ENCODE data around the gene DEDD. TPM values are rescaled to one million over a fixed set of nuclear protein-coding genes. Genes with fewer than 3 reads are reported as not detected.

DEDD gene
- total RNA-seq, 1 donor from 2014 or later, result 43.7 TPM

DNA sequence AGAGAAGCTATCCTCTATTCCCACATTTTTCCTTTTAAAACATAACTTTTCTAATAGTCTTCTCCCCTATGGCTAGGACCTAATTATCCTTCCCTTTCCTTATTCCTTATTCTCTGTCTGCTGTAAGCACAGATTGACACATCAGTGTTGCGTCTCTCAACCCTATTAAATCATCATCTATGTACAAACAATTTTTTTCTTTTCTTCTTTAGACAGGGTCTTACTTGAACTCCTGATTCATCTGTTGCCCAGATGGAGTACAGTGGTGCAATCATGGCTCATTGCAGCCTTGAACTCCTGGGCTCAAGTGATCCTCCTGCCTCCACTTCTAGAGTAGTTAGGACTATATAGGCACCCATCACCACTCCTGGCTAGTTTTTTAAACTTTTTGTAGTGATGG lies 26.0 kb downstream of the DEDD start:
- Mint-ChIP-seq H3K27me3 (ENCODE audit: low read depth) (no peaks in the 10 kb centered on the region), H3K27ac (no peak overlapping the region), H3K36me3 (peaks cover 7% of the 10 kb centered on the region), H3K4me1 (no peaks in the 10 kb centered on the region), H3K4me3 (no peak overlapping the region), H3K9me3 (no peaks in the 10 kb centered on the region)
- TF ChIP-seq, protein P1, sequence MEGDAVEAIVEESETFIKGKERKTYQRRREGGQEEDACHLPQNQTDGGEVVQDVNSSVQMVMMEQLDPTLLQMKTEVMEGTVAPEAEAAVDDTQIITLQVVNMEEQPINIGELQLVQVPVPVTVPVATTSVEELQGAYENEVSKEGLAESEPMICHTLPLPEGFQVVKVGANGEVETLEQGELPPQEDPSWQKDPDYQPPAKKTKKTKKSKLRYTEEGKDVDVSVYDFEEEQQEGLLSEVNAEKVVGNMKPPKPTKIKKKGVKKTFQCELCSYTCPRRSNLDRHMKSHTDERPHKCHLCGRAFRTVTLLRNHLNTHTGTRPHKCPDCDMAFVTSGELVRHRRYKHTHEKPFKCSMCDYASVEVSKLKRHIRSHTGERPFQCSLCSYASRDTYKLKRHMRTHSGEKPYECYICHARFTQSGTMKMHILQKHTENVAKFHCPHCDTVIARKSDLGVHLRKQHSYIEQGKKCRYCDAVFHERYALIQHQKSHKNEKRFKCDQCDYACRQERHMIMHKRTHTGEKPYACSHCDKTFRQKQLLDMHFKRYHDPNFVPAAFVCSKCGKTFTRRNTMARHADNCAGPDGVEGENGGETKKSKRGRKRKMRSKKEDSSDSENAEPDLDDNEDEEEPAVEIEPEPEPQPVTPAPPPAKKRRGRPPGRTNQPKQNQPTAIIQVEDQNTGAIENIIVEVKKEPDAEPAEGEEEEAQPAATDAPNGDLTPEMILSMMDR (IDR thresholded peaks at IDR 0.05; ENCODE audit: unreplicated experiment), result no peak
- no peak for DNase-seq (ENCODE audit: low spot score in 2 of 2, unreplicated experiment in 2 of 2)

DNA sequence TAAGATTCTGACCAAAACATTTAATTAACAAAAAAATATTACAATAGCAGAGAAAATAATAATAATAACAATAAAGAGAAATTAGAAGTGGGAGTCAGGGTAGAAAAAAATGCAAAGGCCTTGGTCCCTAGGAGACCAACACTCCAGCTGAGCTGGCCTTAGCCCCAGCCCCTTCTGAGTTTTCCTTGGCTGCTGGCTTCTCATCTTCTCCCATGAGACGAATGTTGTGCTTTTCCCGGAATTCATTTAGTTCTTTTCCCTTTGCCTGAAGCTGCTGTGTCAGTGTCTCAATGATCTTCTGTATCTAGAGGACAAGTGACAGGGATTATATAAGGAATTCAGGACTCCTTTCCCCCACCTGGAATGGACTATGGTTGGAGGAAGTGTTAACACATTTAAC lies 31.9 kb downstream of the DEDD start:
- no peaks in the 10 kb centered on the region for H3K27me3 Mint-ChIP-seq (ENCODE audit: low read depth)
- no peak overlapping the region for H3K4me3 Mint-ChIP-seq
- TF ChIP-seq, protein P1 (IDR thresholded peaks at IDR 0.05; ENCODE audit: unreplicated experiment), result no peak
- H3K36me3 Mint-ChIP-seq, result peaks cover 6% of the 10 kb centered on the region
- H3K4me1 Mint-ChIP-seq, result peaks cover 24% of the 10 kb centered on the region
- no peak for DNase-seq (ENCODE audit: low spot score in 2 of 2, unreplicated experiment in 2 of 2)
- H3K9me3 Mint-ChIP-seq, result no peaks in the 10 kb centered on the region
- H3K27ac Mint-ChIP-seq, result no peak overlapping the region

DNA sequence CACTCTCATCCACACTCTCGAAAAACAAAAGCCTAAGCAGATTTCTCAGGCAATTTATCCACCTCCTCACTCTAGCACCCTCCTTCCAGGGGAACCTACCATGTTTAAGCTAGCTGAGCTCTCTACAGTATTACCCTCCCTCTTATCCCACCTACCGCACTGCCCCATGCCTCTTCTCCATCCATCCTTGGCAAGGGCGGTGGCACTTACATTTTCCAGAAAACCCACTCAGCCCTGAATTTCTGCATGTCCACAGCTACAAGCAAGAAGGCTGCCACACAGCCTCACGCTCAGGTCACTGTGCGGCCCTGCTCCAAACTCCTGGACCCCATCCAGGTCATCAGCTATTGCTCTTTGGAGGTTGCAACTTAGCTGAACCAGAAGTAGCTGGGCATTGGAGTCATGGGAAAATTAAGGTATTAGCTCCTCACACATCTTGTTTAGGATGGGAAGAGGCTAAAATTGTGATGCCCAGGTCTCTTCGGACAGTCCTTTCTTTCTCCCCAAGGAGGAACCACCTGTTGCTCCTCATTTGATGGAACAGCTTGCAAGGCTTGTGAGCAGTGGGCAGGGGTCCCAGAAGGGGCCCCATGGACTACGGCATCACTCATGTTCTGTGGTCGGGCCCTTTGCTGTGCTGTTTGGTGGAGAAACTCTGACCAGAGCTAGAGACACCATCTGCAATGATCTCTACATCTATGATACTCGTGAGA lies 33.2 kb downstream of the DEDD start:
- no peaks in the 10 kb centered on the region for H3K27me3 Mint-ChIP-seq (ENCODE audit: low read depth)
- H3K27ac Mint-ChIP-seq, result no peak overlapping the region
- TF ChIP-seq, protein P1 (IDR thresholded peaks at IDR 0.05; ENCODE audit: unreplicated experiment), result no peak
- no peaks in the 10 kb centered on the region for H3K9me3 Mint-ChIP-seq
- H3K36me3 Mint-ChIP-seq, result peaks cover 6% of the 10 kb centered on the region
- no peak for DNase-seq (ENCODE audit: low spot score in 2 of 2, unreplicated experiment in 2 of 2)
- peak overlapping the region; percentile 80 for H3K4me3 Mint-ChIP-seq
- H3K4me1 Mint-ChIP-seq, result peaks cover 28% of the 10 kb centered on the region

DNA sequence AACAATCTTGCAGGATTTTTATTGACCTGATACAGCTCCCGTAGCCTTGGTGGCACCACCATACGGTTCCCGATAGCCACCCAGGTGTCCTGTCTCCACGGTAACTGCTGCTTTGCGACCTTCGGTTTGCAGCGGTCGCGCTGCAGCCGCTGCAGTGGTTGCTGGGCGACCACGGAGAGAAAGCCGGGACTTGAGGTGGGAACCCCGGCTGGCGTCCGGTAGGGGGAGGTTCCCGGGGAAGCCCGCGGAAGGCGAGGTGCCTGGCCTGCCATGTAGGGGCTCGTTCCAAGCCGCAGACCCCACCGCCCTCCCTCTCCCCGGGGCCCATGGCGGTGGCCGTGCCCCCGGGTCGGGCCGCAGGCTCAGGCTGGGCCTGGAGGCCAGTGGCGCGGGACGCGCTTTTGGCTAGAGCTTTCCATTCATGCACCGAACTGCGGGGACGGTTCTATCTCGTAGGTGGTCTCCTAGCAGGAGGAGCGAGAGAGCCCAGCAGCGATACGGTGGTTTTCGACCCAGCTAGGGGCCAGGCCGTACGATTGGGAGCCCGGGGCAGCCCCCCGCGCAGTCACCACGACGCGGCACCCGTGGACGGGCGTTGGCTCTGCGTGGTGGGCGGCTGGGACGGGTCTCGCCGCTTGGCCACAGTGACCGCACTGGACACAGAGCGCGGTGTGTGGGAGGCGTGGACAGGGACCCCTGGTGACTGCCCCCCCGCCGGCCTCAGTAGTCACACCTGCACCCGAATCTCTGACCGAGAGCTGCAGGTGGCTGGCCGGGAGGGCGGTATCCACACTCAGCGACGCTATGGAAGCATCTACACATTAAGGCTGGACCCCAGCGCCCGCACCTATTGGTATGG lies 34.0 kb downstream of the DEDD start, which contains the start of gene KLHDC9:
Gene KLHDC9 (plus strand): TSS at position 152 of the 859 bp plus-strand sequence. CDS start 175 bp downstream, at position 327.
- Mint-ChIP-seq H3K36me3 (peaks cover 6% of the 10 kb centered on the region), H3K9me3 (no peaks in the 10 kb centered on the region)

DNA sequence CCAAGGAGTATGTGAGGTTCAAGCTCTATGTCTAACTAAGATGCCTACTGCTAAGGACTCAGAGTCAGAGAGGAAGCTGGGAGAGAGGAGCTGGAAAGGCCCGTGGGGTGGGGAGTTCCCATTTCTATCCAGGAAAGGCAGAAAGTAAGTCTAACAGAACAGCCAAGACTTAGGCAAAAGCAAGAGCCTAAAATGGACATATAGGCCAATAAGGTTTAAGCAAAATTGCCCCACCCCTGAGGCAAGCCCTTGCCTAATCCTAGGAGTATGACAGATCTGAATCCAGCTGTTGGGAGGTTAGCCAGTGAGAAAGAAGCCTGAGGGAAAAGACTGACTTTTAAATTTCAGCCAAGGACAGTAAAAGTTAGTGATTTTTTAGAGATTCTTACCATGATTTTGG lies 35.9 kb downstream of the DEDD start:
- peak in 1 of 2 experiments; percentile 10 for DNase-seq (ENCODE audit: low spot score in 2 of 2, unreplicated experiment in 2 of 2)
- no peaks in the 10 kb centered on the region for H3K9me3 Mint-ChIP-seq
- H3K4me3 Mint-ChIP-seq, result no peak overlapping the region
- H3K27ac Mint-ChIP-seq, result peak overlapping the region; percentile 64
- TF ChIP-seq, protein P1 (IDR thresholded peaks at IDR 0.05; ENCODE audit: unreplicated experiment), result no peak
- H3K4me1 Mint-ChIP-seq, result peaks cover 46% of the 10 kb centered on the region
- H3K36me3 Mint-ChIP-seq, result peaks cover 2% of the 10 kb centered on the region
- H3K27me3 Mint-ChIP-seq (ENCODE audit: low read depth), result no peaks in the 10 kb centered on the region

More for the DNA sequence above, 34.0 kb downstream of the DEDD start, which contains the start of gene KLHDC9:
- H3K27ac Mint-ChIP-seq, result peak within 1 kb of the TSS; percentile 64
- H3K4me1 Mint-ChIP-seq, result peaks cover 28% of the 10 kb centered on the region
- TF ChIP-seq, protein P1 (IDR thresholded peaks at IDR 0.05; ENCODE audit: unreplicated experiment), result no peak
- DNase-seq (ENCODE audit: low spot score in 2 of 2, unreplicated experiment in 2 of 2), result peak; percentile 53 to 75
- peak within 1 kb of the TSS; percentile 80 for H3K4me3 Mint-ChIP-seq
- H3K27me3 Mint-ChIP-seq (ENCODE audit: low read depth), result no peaks in the 10 kb centered on the region
